22Rv1 (cell line): ENCODE results near the gene FBXL7.

Experiments
- CTCF ChIP-seq: fragments of 450-650 bp; IDR thresholded peaks from 2 replicates; pipeline ENCODE4 v1.5.1; 2017; ENCODE audit warnings: mild to moderate bottlenecking
- ZFX ChIP-seq: fragments of 450-650 bp; IDR thresholded peaks from 2 replicates; pipeline ENCODE4 v1.6.1; 2017; ENCODE audit warnings: antibody characterized with exemption, borderline replicate concordance

GRCh38 chr5:15645381-15646160 lies 145.6 kb downstream of the FBXL7 start:
- TF ChIP-seq ZFX (no peak), CTCF (no peak)
